Ishikawa (cell line): ENCODE measurements around the gene THSD4.

ENCODE experiments used
- CEBPB ChIP-seq: IDR thresholded peaks from 2 replicates; pipeline ENCODE4 v1.6.1; 2012
- CREB1 ChIP-seq: IDR thresholded peaks from 2 replicates; pipeline ENCODE4 v1.6.1; 2012; ENCODE audit warnings: low read depth
- EGR1 ChIP-seq: IDR thresholded peaks from 2 replicates; pipeline ENCODE4 v1.6.1; 2012
- EP300 ChIP-seq: IDR thresholded peaks from 2 replicates; pipeline ENCODE4 v1.6.1; 2012; ENCODE audit warnings: borderline replicate concordance
- FOXM1 ChIP-seq: IDR thresholded peaks from 2 replicates; pipeline ENCODE4 v1.6.1; 2012; ENCODE audit warnings: low read depth, borderline replicate concordance
- MAX ChIP-seq: IDR thresholded peaks from 2 replicates; pipeline ENCODE4 v1.6.1; 2012
- NFIC ChIP-seq: IDR thresholded peaks from 2 replicates; pipeline ENCODE4 v1.6.1; 2012
- RAD21 ChIP-seq: IDR thresholded peaks from 2 replicates; pipeline ENCODE4 v1.6.1; 2012; ENCODE audit warnings: low read depth
- TAF1 ChIP-seq: IDR thresholded peaks from 2 replicates; pipeline ENCODE4 v1.6.1; 2012; ENCODE audit warnings: low read depth, mild to moderate bottlenecking
- TCF12 ChIP-seq: IDR thresholded peaks from 2 replicates; pipeline ENCODE4 v1.6.1; 2012; ENCODE audit warnings: low read depth
- USF1 ChIP-seq: IDR thresholded peaks from 2 replicates; pipeline ENCODE4 v1.6.1; 2012
- YY1 ChIP-seq: IDR thresholded peaks from 2 replicates; pipeline ENCODE4 v1.6.1; 2012; ENCODE audit warnings: low read depth
- ZBTB7A ChIP-seq: IDR thresholded peaks from 2 replicates; pipeline ENCODE4 v1.6.1; 2012; ENCODE audit warnings: low read depth

- TF ChIP-seq CEBPB, result no peak
- no peak for TF ChIP-seq RAD21
- no peak for TF ChIP-seq TAF1
- TF ChIP-seq TCF12, result no peak
- no peak for TF ChIP-seq USF1
- no peak for TF ChIP-seq NFIC
- TF ChIP-seq MAX, result no peak
- TF ChIP-seq CREB1, result no peak
- no peak for TF ChIP-seq EP300
- TF ChIP-seq FOXM1, result no peak
- TF ChIP-seq EGR1, result no peak
- TF ChIP-seq YY1, result no peak
- TF ChIP-seq ZBTB7A, result no peak
Measured at GRCh38 chr15:71422530-71423259, 307.4 kb downstream of the THSD4 start.
